T-helper 2 cell treated with Interferon-gamma antibody and Interleukin-4, amounts not matched to agents 5 μg/mL and 100 μg/mL, for 36 hours (primary cell): Measurements from ENCODE around the gene FBXL4.
A peak's percentile ranks its signal among the peaks of the same experiment; 100 is the strongest.

ENCODE experiments used
- DNase-seq: peaks from one replicate; pipeline ENCODE4 v3.0.0; 2021; ENCODE audit warnings: low spot score
- H3K27ac Mint-ChIP-seq: one replicate; pipeline ENCODE4 v1.8.0; 2021; ENCODE audit warnings: mild to moderate bottlenecking, mixed read lengths
- H3K27me3 Mint-ChIP-seq: one replicate; pipeline ENCODE4 v1.8.0; 2021; ENCODE audit warnings: low read depth, mixed read lengths
- H3K36me3 Mint-ChIP-seq: one replicate; pipeline ENCODE4 v1.8.0; 2021; ENCODE audit warnings: low read depth, mixed read lengths
- H3K4me1 Mint-ChIP-seq: one replicate; pipeline ENCODE4 v1.8.0; 2021; ENCODE audit warnings: low read depth, mixed read lengths
- H3K4me3 Mint-ChIP-seq: one replicate; pipeline ENCODE4 v1.8.0; 2022; ENCODE audit warnings: mild to moderate bottlenecking, moderate library complexity, mixed read lengths
- H3K9me3 Mint-ChIP-seq: one replicate; pipeline ENCODE4 v1.8.0; 2021; ENCODE audit warnings: mixed read lengths

The FBXL4 gene

DNA sequence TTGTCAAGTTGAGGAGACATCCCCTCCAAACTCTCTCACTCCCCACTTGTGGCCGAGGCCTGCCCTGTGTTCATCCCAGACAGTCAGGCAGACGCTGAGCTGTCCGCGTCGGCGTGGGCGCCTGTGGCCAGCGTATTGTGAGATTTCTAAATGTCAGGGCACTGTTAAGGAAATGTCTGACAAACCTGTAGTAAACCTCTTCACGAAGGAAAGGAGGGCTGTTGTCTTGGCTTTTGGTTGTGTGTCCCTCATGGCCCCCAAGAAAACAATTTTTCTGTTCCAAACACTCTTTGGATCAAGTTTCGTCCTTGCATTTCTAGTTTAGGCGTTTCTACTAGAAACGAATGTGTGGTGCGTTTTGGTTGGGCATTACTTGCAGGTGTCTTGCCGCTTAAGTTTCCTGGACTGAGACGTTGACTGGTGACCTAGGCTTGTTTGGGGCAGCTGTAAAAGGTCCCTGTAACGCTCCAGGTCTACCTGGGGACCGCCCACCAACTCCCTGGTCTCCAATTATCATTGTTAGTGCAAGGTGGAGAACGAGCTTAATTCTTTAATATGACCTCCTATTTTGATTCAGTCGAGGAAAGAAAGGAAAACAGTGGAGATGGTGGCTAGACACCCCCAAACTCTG, 122.0 kb downstream of the FBXL4 start:
- Mint-ChIP-seq H3K36me3 (no peaks in the 10 kb centered on the region), H3K4me3 (no peak overlapping the region), H3K27me3 (peaks cover 93% of the 10 kb centered on the region), H3K27ac (no peak overlapping the region), H3K9me3 (no peaks in the 10 kb centered on the region), H3K4me1 (peaks cover 8% of the 10 kb centered on the region)
- DNase-seq = no peak

DNA sequence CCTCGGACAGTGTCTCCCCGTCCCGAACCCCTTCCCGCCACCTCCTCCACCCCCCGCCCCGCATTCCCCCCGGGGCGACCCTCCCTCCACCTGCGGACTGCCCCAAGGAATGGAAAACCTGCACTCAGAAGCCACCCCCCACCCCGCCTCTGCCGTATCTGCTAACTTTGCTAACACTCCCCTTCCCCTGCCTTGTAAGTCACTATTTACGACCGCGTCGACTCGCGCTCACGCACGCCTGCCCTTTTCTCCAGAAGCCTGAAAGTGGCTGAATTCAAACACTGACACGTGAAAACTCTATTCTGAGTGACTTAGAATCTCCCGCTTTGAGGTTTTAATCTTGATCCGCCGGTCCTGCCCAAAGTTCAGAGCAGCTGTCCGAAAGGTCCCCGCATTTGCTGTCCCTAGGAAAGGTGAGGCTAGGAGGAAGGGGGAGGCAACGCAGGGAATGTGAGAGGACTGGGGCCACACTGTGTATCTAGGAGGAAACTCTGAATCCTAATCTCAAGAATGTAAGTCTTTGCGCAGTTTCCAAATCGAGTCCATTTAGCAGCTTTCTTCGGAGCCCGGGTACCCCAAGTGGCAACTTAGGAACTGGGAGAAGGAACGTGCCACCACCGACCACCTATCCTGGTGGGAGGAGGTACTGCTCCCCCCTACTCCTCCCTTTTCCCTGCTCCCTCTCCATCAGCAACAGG, 122.7 kb downstream of the FBXL4 start:
- Mint-ChIP-seq H3K27me3 (peaks cover 89% of the 10 kb centered on the region), H3K4me3 (peak overlapping the region; percentile 40), H3K36me3 (no peaks in the 10 kb centered on the region), H3K4me1 (peaks cover 8% of the 10 kb centered on the region), H3K9me3 (no peaks in the 10 kb centered on the region), H3K27ac (no peak overlapping the region)
- no peak for DNase-seq

DNA sequence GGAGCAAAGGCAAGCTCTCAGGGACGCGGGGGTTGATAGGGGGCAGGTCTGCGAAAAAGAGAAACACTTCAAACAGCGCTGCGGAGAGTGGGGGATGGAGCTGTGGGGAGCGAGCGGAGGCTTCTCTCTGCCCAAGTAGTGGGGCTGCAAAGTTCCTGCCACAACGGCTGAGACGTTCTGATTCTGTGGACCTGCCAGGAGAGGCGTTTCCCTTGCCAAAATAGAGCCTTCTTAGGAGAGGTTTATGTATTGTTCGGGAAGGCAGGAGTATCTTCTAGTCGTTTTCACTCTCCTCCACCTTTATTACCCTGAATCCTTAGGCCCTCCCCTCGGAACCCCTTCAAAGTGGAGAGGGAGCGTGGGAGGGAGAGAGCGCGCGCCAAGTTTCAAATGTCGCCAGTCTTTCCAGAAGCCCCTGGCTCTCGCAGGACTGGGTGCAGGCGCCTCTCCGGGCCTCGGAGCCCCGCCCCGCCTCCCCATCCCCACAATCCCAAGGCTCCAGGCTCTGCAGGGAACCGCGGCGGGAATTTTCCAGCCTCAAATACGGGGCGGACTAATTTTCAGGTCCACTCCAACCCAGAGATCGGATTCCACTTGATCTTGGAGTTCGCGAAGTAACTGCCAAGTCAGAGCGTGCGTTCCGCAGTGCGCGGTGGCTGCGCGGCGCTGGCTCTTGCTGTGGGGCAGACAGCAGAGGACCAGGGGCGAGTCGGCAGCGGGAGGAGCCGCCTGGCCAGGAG, 123.4 kb downstream of the FBXL4 start:
- no peak for DNase-seq
- H3K27me3 Mint-ChIP-seq = peaks cover 85% of the 10 kb centered on the region
- no peaks in the 10 kb centered on the region for H3K36me3 Mint-ChIP-seq
- peak overlapping the region; percentile 54 for H3K4me3 Mint-ChIP-seq
- peaks cover 8% of the 10 kb centered on the region for H3K4me1 Mint-ChIP-seq
- no peaks in the 10 kb centered on the region for H3K9me3 Mint-ChIP-seq
- H3K27ac Mint-ChIP-seq = no peak overlapping the region

DNA sequence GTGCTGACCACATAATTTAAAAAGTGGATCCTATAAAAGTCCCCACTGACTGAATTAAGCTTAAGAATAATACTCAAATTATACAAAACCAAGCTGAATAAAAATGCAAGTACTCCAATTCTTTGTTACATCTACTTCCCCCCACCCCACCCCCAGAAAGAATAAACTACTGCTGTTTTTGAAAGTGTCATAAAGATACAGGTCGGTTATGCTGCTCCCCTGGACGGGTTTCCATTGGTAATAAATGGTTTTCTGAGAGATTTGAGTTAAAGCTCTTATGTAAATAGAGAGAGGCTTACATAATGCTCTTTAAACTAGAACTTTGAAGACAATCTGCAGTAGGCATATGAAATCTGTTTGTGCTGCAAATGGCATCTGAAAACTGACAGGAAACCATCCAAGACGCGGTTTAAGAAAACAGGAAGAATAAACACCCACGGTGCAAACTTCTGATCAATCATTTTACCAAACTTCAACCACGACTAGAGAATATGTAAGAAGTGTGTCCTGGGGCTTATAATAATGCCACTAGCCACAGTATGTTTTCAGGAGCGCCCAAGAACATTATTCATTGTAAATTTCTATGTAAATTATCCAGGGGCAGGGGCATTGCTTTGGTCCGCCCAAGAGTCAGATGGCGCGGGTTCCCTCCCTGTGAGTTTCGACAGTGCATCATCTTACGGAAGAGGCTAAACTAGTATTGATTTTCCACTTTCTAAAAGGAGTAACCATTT, 124.2 kb downstream of the FBXL4 start:
- Mint-ChIP-seq H3K9me3 (no peaks in the 10 kb centered on the region), H3K4me1 (peaks cover 8% of the 10 kb centered on the region), H3K36me3 (no peaks in the 10 kb centered on the region), H3K27me3 (peaks cover 82% of the 10 kb centered on the region), H3K4me3 (peak overlapping the region; percentile 54), H3K27ac (no peak overlapping the region)
- DNase-seq = no peak

DNA sequence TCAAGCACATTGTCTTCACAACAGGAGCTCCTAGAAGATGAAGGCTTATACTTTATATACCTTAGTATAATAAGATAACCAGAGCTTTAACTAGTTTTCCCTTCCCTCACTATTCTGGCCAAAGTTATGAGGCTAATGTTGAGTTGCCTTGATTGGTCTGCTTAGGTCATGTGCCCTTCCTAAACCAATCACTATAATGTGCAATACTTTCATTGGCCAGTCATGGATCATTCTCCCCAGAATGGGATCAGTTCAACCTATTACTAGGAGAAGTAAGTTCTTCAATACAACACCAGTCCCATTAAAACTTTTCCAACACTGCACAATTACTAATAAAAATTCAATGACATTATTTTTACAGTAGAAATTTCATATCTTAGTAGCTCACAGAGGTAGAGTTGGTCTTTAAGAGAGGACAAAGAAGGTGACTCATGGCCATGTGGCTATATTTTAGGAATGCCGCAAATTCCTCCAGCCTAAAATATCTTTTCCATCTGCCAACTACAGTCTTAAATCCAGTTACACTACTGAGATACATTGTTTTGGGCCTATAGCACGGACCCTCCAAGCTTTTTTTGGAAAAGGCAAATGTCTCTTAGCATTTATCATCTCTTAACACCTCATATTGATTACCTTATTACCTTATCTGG, 125.9 kb downstream of the FBXL4 start:
- peaks cover 68% of the 10 kb centered on the region for H3K27me3 Mint-ChIP-seq
- H3K4me1 Mint-ChIP-seq = peaks cover 8% of the 10 kb centered on the region
- DNase-seq = no peak

More for the DNA sequence above, 125.9 kb downstream of the FBXL4 start:
- Mint-ChIP-seq H3K9me3 (no peaks in the 10 kb centered on the region), H3K4me3 (no peak overlapping the region), H3K27ac (no peak overlapping the region), H3K36me3 (no peaks in the 10 kb centered on the region)
